ENCODE data around the gene PCDHB4.
"Not testable (repeated sequence)": the region's sequence is repeated elsewhere in the genome, so short reads cannot be mapped to it uniquely, and the experiment has no call there.

GRCh38 chr5:141137346-141137745 is 15.7 kb downstream of the PCDHB4 start:
- TF ChIP-seq CTCF, POLR2A (IDR thresholded peaks at IDR 0.05): not testable (repeated sequence)

Measured in adrenal gland (tissue), 5 donors.